Activated CD4-positive, alpha-beta T cell treated with anti-CD3 and anti-CD28 coated beads, Interleukin-2, amount 10 ng/mL, durations not matched to agents 7 days and 5 days (primary cell): ENCODE measurements around the gene ANP32B. TPM values are rescaled to one million over a fixed set of nuclear protein-coding genes. Genes with fewer than 3 reads are reported as not detected.
A peak's percentile ranks its signal among the peaks of the same experiment; 100 is the strongest.
"Not testable (repeated sequence)": the region's sequence is repeated elsewhere in the genome, so short reads cannot be mapped to it uniquely, and the experiment has no call there.

ENCODE experiments used
- CTCF ChIA-PET: fragments of 350-600 bp; sonication (Branson Sonifier 250); formaldehyde crosslinking; loops from one replicate; lab custom pipeline; 2021; ENCODE audit warnings: antibody characterized with exemption; lab: Charles Lee
- POLR2A ChIA-PET: fragments of 350-600 bp; sonication (Branson Sonifier 250); formaldehyde crosslinking; loops from one replicate; lab custom pipeline; 2021; ENCODE audit warnings: antibody characterized with exemption; lab: Charles Lee
- DNase-seq: peaks from one replicate; pipeline ENCODE4 v3.0.0-alpha.2; 2020
- H3K27ac Mint-ChIP-seq: one replicate; pipeline ENCODE4 v1.8.0; 2021; ENCODE audit warnings: mild to moderate bottlenecking, moderate library complexity, mixed read lengths
- H3K27me3 Mint-ChIP-seq: one replicate; pipeline ENCODE4 v1.8.0; 2021; ENCODE audit warnings: mixed read lengths
- H3K36me3 Mint-ChIP-seq: one replicate; pipeline ENCODE4 v1.8.0; 2021; ENCODE audit warnings: low read depth, mixed read lengths
- H3K4me1 Mint-ChIP-seq: one replicate; pipeline ENCODE4 v1.8.0; 2021; ENCODE audit warnings: mixed read lengths
- H3K4me3 Mint-ChIP-seq: one replicate; pipeline ENCODE4 v1.8.0; 2021; ENCODE audit warnings: mild to moderate bottlenecking, moderate library complexity, mixed read lengths
- H3K9me3 Mint-ChIP-seq: one replicate; pipeline ENCODE4 v1.8.0; 2021; ENCODE audit warnings: mixed read lengths
- total RNA-seq, 2 experiments: library from RNA; stranded (reverse); gene quantifications; one replicate each; pipeline ENCODE4 v1.2.3, GENCODE V29; 2021

The ANP32B gene
- total RNA-seq, 2 experiments from 2014 or later: 358 to 453 TPM

- H3K4me3 Mint-ChIP-seq, POLR2A ChIA-PET, H3K27ac Mint-ChIP-seq, H3K36me3 Mint-ChIP-seq, H3K4me1 Mint-ChIP-seq, H3K9me3 Mint-ChIP-seq: not testable (repeated sequence)
- DNase-seq: peak; percentile 25
- CTCF ChIA-PET: interaction anchor here (0.8 to 1.2 kb wide), 3 partner anchors 8 to 21 kb away, joined by 3 to 4 read pairs (median 3); no protein-coding TSS in a partner anchor
- H3K27me3 Mint-ChIP-seq: peaks cover 34% of the 10 kb centered on the region
Measured at GRCh38 chr9:97950873-97951272, 32.3 kb upstream of the ANP32B start.

- Mint-ChIP-seq H3K36me3 (peaks cover 2% of the 10 kb centered on the region), H3K27me3 (peaks cover 5% of the 10 kb centered on the region), H3K27ac (no peak overlapping the region), H3K9me3 (no peaks in the 10 kb centered on the region), H3K4me1 (peaks cover 9% of the 10 kb centered on the region), H3K4me3 (no peak overlapping the region)
- ChIA-PET CTCF (interaction anchor here (1.1 to 1.2 kb wide), 2 partner anchors 28 to 31 kb away, joined by 3 read pairs; no protein-coding TSS in a partner anchor), POLR2A (no interaction called here)
- peak; percentile 74 for DNase-seq
Measured at GRCh38 chr9:97954550-97954989, 28.6 kb upstream of the ANP32B start.

- Mint-ChIP-seq H3K4me1 (peaks cover 6% of the 10 kb centered on the region), H3K27ac (no peak overlapping the region), H3K27me3 (no peaks in the 10 kb centered on the region), H3K9me3 (no peaks in the 10 kb centered on the region), H3K4me3 (no peak overlapping the region), H3K36me3 (no peaks in the 10 kb centered on the region)
- ChIA-PET CTCF (interaction anchor here (0.5 to 1.8 kb wide), 2 partner anchors 26 to 30 kb away, joined by 3 to 7 read pairs; partner anchors contain the start of gene ANP32B), POLR2A (no interaction called here)
- no peak for DNase-seq
Measured at GRCh38 chr9:97956331-97956730, 26.8 kb upstream of the ANP32B start.

GRCh38 chr9:97958812-97959511, 24.2 kb upstream of the ANP32B start:
- H3K36me3 Mint-ChIP-seq: no peaks in the 10 kb centered on the region
- peaks cover 4% of the 10 kb centered on the region for H3K4me1 Mint-ChIP-seq
- H3K4me3 Mint-ChIP-seq: no peak overlapping the region
- H3K27ac Mint-ChIP-seq: no peak overlapping the region
- peaks cover 3% of the 10 kb centered on the region for H3K27me3 Mint-ChIP-seq
- POLR2A ChIA-PET: no interaction called here
- H3K9me3 Mint-ChIP-seq: no peaks in the 10 kb centered on the region
- CTCF ChIA-PET: interaction anchor here (0.5 to 2.8 kb wide), 11 partner anchors 8 to 89 kb away, joined by 3 to 14 read pairs (median 4); partner anchors contain the start of gene ANP32B
- DNase-seq: no peak

- Mint-ChIP-seq H3K4me3 (no peak overlapping the region), H3K27ac (no peak overlapping the region), H3K4me1 (peaks cover 4% of the 10 kb centered on the region), H3K27me3 (peaks cover 5% of the 10 kb centered on the region), H3K36me3 (no peaks in the 10 kb centered on the region), H3K9me3 (no peaks in the 10 kb centered on the region)
- POLR2A ChIA-PET: no interaction called here
- DNase-seq: no peak
- CTCF ChIA-PET: interaction anchor here (0.6 to 2.8 kb wide), 11 partner anchors 8 to 74 kb away, joined by 3 to 14 read pairs (median 4); partner anchors contain the start of gene ANP32B
Measured at GRCh38 chr9:97959585-97959984, 23.6 kb upstream of the ANP32B start.

- CTCF ChIA-PET: interaction anchor here (1.0 to 2.8 kb wide), 2 partner anchors 37 to 73 kb away, joined by 3 to 14 read pairs; no protein-coding TSS in a partner anchor
- H3K9me3 Mint-ChIP-seq, H3K4me3 Mint-ChIP-seq, H3K4me1 Mint-ChIP-seq, H3K27me3 Mint-ChIP-seq, H3K27ac Mint-ChIP-seq, POLR2A ChIA-PET, DNase-seq, H3K36me3 Mint-ChIP-seq: not testable (repeated sequence)
Measured at GRCh38 chr9:97960678-97961328, 22.3 kb upstream of the ANP32B start.

GRCh38 chr9:97961361-97961760, 21.8 kb upstream of the ANP32B start:
- Mint-ChIP-seq H3K4me3 (no peak overlapping the region), H3K27me3 (peaks cover 8% of the 10 kb centered on the region), H3K27ac (no peak overlapping the region), H3K4me1 (peaks cover 4% of the 10 kb centered on the region), H3K36me3 (no peaks in the 10 kb centered on the region), H3K9me3 (no peaks in the 10 kb centered on the region)
- ChIA-PET POLR2A (no interaction called here), CTCF (interaction anchor here (0.5 to 1.1 kb wide), 3 partner anchors 38 to 439 kb away, joined by 3 to 4 read pairs (median 3); no protein-coding TSS in a partner anchor)
- DNase-seq: no peak

- Mint-ChIP-seq H3K4me3 (no peak overlapping the region), H3K27ac (no peak overlapping the region), H3K9me3 (no peaks in the 10 kb centered on the region), H3K36me3 (no peaks in the 10 kb centered on the region), H3K4me1 (peaks cover 4% of the 10 kb centered on the region), H3K27me3 (peaks cover 10% of the 10 kb centered on the region)
- POLR2A ChIA-PET: no interaction called here
- DNase-seq: no peak
- CTCF ChIA-PET: interaction anchor here (0.5 to 1.1 kb wide), 3 partner anchors 13 to 83 kb away, joined by 3 read pairs; no protein-coding TSS in a partner anchor
Measured at GRCh38 chr9:97962136-97962535, 21.0 kb upstream of the ANP32B start.

- POLR2A ChIA-PET: no interaction called here
- Mint-ChIP-seq H3K27me3 (peaks cover 11% of the 10 kb centered on the region), H3K4me1 (peaks cover 4% of the 10 kb centered on the region), H3K27ac (no peak overlapping the region), H3K9me3 (no peaks in the 10 kb centered on the region), H3K4me3 (no peak overlapping the region), H3K36me3 (no peaks in the 10 kb centered on the region)
- no peak for DNase-seq
- CTCF ChIA-PET: interaction anchor here (0.5 to 1.4 kb wide), 4 partner anchors 14 to 39 kb away, joined by 3 to 5 read pairs (median 3); partner anchors contain the start of gene ANP32B
Measured at GRCh38 chr9:97962575-97962974, 20.6 kb upstream of the ANP32B start.

GRCh38 chr9:97963232-97963631, 19.9 kb upstream of the ANP32B start:
- no peak overlapping the region for H3K4me3 Mint-ChIP-seq
- no peak overlapping the region for H3K27ac Mint-ChIP-seq
- no peak for DNase-seq
- POLR2A ChIA-PET: no interaction called here
- H3K4me1 Mint-ChIP-seq: peaks cover 4% of the 10 kb centered on the region
- no peaks in the 10 kb centered on the region for H3K9me3 Mint-ChIP-seq
- CTCF ChIA-PET: interaction anchor here (1.2 to 1.4 kb wide), 2 partner anchors 20 to 40 kb away, joined by 3 to 5 read pairs; partner anchors contain the start of gene ANP32B
- no peaks in the 10 kb centered on the region for H3K36me3 Mint-ChIP-seq
- peaks cover 11% of the 10 kb centered on the region for H3K27me3 Mint-ChIP-seq

- Mint-ChIP-seq H3K27ac (no peak overlapping the region), H3K9me3 (no peaks in the 10 kb centered on the region), H3K36me3 (no peaks in the 10 kb centered on the region), H3K27me3 (peaks cover 11% of the 10 kb centered on the region), H3K4me3 (no peak overlapping the region), H3K4me1 (peaks cover 1% of the 10 kb centered on the region)
- DNase-seq: no peak
- CTCF ChIA-PET: interaction anchor here (1.2 to 2.1 kb wide), 2 partner anchors 16 to 18 kb away, joined by 5 to 6 read pairs; partner anchors contain the start of gene ANP32B
- POLR2A ChIA-PET: no interaction called here
Measured at GRCh38 chr9:97964901-97965300, 18.2 kb upstream of the ANP32B start.

- POLR2A ChIA-PET: no interaction called here
- H3K4me1 Mint-ChIP-seq: peaks cover 9% of the 10 kb centered on the region
- DNase-seq: no peak
- CTCF ChIA-PET: interaction anchor here (1.2 to 3.1 kb wide), 3 partner anchors 16 to 71 kb away, joined by 3 to 19 read pairs (median 9); partner anchors contain the start of genes ANP32B and TRMO
- no peak overlapping the region for H3K4me3 Mint-ChIP-seq
- H3K9me3 Mint-ChIP-seq: no peaks in the 10 kb centered on the region
- H3K27me3 Mint-ChIP-seq: peaks cover 11% of the 10 kb centered on the region
- no peaks in the 10 kb centered on the region for H3K36me3 Mint-ChIP-seq
- H3K27ac Mint-ChIP-seq: no peak overlapping the region
Measured at GRCh38 chr9:97966493-97966892, 16.6 kb upstream of the ANP32B start.
